Measurements from ENCODE around the gene RRBP1. TPM values are rescaled to one million over a fixed set of nuclear protein-coding genes. Genes with fewer than 3 reads are reported as not detected.
A peak's percentile ranks its signal among the peaks of the same experiment; 100 is the strongest.

RRBP1 gene
- total and polyA plus RNA-seq, 2 donors from 2014 or later, result 83.4 to 231 TPM

- no peak for TF ChIP-seq CTCF (IDR thresholded peaks at IDR 0.05; ENCODE audit: borderline replicate concordance, extremely low read depth, insufficient read depth)
- peaks cover 0 to 5% (median 2%) of the 10 kb centered on the region in 3 donors for H3K36me3 ChIP-seq (ENCODE audit: control insufficient read depth in 2 of 3, insufficient read depth in 3 of 3, low read length in 3 of 3)
- FAIRE-seq, result no peak
- H3K4me3 ChIP-seq (ENCODE audit: low read length in 3 of 3), result no peak overlapping the region
- DNase-seq, result no peak
- no peak overlapping the region for H3K9ac ChIP-seq (ENCODE audit: low read length in 3 of 3)
- H3K4me1 ChIP-seq (ENCODE audit: control insufficient read depth in 2 of 3, insufficient read depth in 2 of 3, low read depth in 1 of 3, low read length in 3 of 3), result peaks cover 2 to 18% (median 18%) of the 10 kb centered on the region in 3 donors
- H3K9me3 ChIP-seq (ENCODE audit: control insufficient read depth in 2 of 3, insufficient read depth in 1 of 3, low read length in 3 of 3), result no peaks in the 10 kb centered on the region
- intact Hi-C loops (cut with DNase I), result no loop called here
- H3K27ac ChIP-seq (ENCODE audit: low read depth in 2 of 2, low read length in 2 of 2), result no peak overlapping the region
- no peaks in the 10 kb centered on the region for H3K27me3 ChIP-seq (ENCODE audit: control insufficient read depth, insufficient read depth, low read length)
These were observed 84.0 kb downstream of the RRBP1 start for GRCh38 chr20:17598013-17598550.

- no peak overlapping the region for H3K4me3 ChIP-seq (ENCODE audit: low read length in 3 of 3)
- no peak overlapping the region for H3K9ac ChIP-seq (ENCODE audit: low read length in 3 of 3)
- H3K36me3 ChIP-seq (ENCODE audit: control insufficient read depth in 2 of 3, insufficient read depth in 3 of 3, low read length in 3 of 3), result no peaks in the 10 kb centered on the region
- FAIRE-seq (no peak), DNase-seq (no peak)
- H3K9me3 ChIP-seq (ENCODE audit: control insufficient read depth in 2 of 3, insufficient read depth in 1 of 3, low read length in 3 of 3), result no peaks in the 10 kb centered on the region
- intact Hi-C loops (cut with DNase I), result no loop called here
- no peak overlapping the region for H3K27ac ChIP-seq (ENCODE audit: low read depth in 2 of 2, low read length in 2 of 2)
- TF ChIP-seq CTCF (IDR thresholded peaks at IDR 0.05; ENCODE audit: borderline replicate concordance, extremely low read depth, insufficient read depth), result no peak
- peaks cover 0 to 25% (median 8%) of the 10 kb centered on the region in 3 donors for H3K4me1 ChIP-seq (ENCODE audit: control insufficient read depth in 2 of 3, insufficient read depth in 2 of 3, low read depth in 1 of 3, low read length in 3 of 3)
- no peaks in the 10 kb centered on the region for H3K27me3 ChIP-seq (ENCODE audit: control insufficient read depth, insufficient read depth, low read length)
These were observed 86.2 kb downstream of the RRBP1 start for GRCh38 chr20:17595856-17596255.

GRCh38 chr20:17594443-17594842, 87.6 kb downstream of the RRBP1 start:
- intact Hi-C loops (cut with DNase I), result no loop called here
- no peak overlapping the region for H3K9ac ChIP-seq (ENCODE audit: low read length in 3 of 3)
- H3K4me1 ChIP-seq (ENCODE audit: control insufficient read depth in 2 of 3, insufficient read depth in 2 of 3, low read depth in 1 of 3, low read length in 3 of 3), result peaks cover 0 to 30% (median 5%) of the 10 kb centered on the region in 3 donors
- DNase-seq (peak in 2 of 5 donors; percentile 66 to 69), FAIRE-seq (no peak)
- no peaks in the 10 kb centered on the region for H3K9me3 ChIP-seq (ENCODE audit: control insufficient read depth in 2 of 3, insufficient read depth in 1 of 3, low read length in 3 of 3)
- no peak overlapping the region for H3K27ac ChIP-seq (ENCODE audit: low read depth in 2 of 2, low read length in 2 of 2)
- no peaks in the 10 kb centered on the region for H3K27me3 ChIP-seq (ENCODE audit: control insufficient read depth, insufficient read depth, low read length)
- TF ChIP-seq CTCF (IDR thresholded peaks at IDR 0.05; ENCODE audit: borderline replicate concordance, extremely low read depth, insufficient read depth), result no peak
- H3K4me3 ChIP-seq (ENCODE audit: low read length in 3 of 3), result no peak overlapping the region
- no peaks in the 10 kb centered on the region for H3K36me3 ChIP-seq (ENCODE audit: control insufficient read depth in 2 of 3, insufficient read depth in 3 of 3, low read length in 3 of 3)

GRCh38 chr20:17593902-17594301, 88.1 kb downstream of the RRBP1 start:
- H3K36me3 ChIP-seq (ENCODE audit: control insufficient read depth in 2 of 3, insufficient read depth in 3 of 3, low read length in 3 of 3), result no peaks in the 10 kb centered on the region
- no peaks in the 10 kb centered on the region for H3K9me3 ChIP-seq (ENCODE audit: control insufficient read depth in 2 of 3, insufficient read depth in 1 of 3, low read length in 3 of 3)
- H3K9ac ChIP-seq (ENCODE audit: low read length in 3 of 3), result no peak overlapping the region
- H3K4me1 ChIP-seq (ENCODE audit: control insufficient read depth in 2 of 3, insufficient read depth in 2 of 3, low read depth in 1 of 3, low read length in 3 of 3), result peaks cover 0 to 30% (median 3%) of the 10 kb centered on the region in 3 donors
- no peaks in the 10 kb centered on the region for H3K27me3 ChIP-seq (ENCODE audit: control insufficient read depth, insufficient read depth, low read length)
- no peak overlapping the region for H3K4me3 ChIP-seq (ENCODE audit: low read length in 3 of 3)
- H3K27ac ChIP-seq (ENCODE audit: low read depth in 2 of 2, low read length in 2 of 2), result no peak overlapping the region
- FAIRE-seq (no peak), DNase-seq (no peak)
- TF ChIP-seq CTCF (IDR thresholded peaks at IDR 0.05; ENCODE audit: borderline replicate concordance, extremely low read depth, insufficient read depth), result no peak
- intact Hi-C loops (cut with DNase I), result no loop called here
